SJSA1 (cell line): ENCODE results near the gene ATG7. TPM values are rescaled to one million over a fixed set of nuclear protein-coding genes. Genes with fewer than 3 reads are reported as not detected.
"Not testable (repeated sequence)": the region's sequence is repeated elsewhere in the genome, so short reads cannot be mapped to it uniquely, and the experiment has no call there.

Experiments
- DNase-seq, 2 experiments: peaks; one replicate each; pipeline ENCODE4 v3.0.0-alpha.2; 2015 to 2020; ENCODE audit warnings: low spot score in 2 of 2, low read depth in 1 of 2
- H3K27ac ChIP-seq: fragments of 250-450 bp; sonication (Bioruptor Pico); 2 replicates; pipeline ENCODE4 v1.5.1; 2020; ENCODE audit warnings: mild to moderate bottlenecking, moderate library complexity
- H3K27me3 ChIP-seq: fragments of 250-450 bp; sonication (Bioruptor Pico); replicated peaks from 2 replicates; pipeline ENCODE4 v1.5.1; 2020; ENCODE audit warnings: mild to moderate bottlenecking, moderate library complexity
- H3K36me3 ChIP-seq: fragments of 250-450 bp; sonication (Bioruptor Pico); 2 replicates; pipeline ENCODE4 v1.5.1; 2020; ENCODE audit warnings: mild to moderate bottlenecking
- H3K4me1 ChIP-seq: fragments of 250-450 bp; sonication (Bioruptor Pico); replicated peaks from 2 replicates; pipeline ENCODE4 v1.6.1; 2021; ENCODE audit warnings: mild to moderate bottlenecking
- H3K4me3 ChIP-seq: fragments of 250-450 bp; sonication (Bioruptor Pico); 2 replicates; pipeline ENCODE4 v1.5.1; 2020; ENCODE audit warnings: mild to moderate bottlenecking
- H3K9me3 ChIP-seq: fragments of 250-450 bp; sonication (Bioruptor Pico); replicated peaks from 2 replicates; pipeline ENCODE4 v1.5.1; 2020; ENCODE audit warnings: mild to moderate bottlenecking
- total RNA-seq: library from RNA; depleted of rRNA; stranded (reverse); fragments of >200 nt; shearing (Covaris generic); gene quantifications from 2 replicates; pipeline ENCODE4 v1.2.3, GENCODE V29; 2014

The ATG7 gene
- total RNA-seq, 1 experiment from 2014 or later = 45.2 TPM

DNA sequence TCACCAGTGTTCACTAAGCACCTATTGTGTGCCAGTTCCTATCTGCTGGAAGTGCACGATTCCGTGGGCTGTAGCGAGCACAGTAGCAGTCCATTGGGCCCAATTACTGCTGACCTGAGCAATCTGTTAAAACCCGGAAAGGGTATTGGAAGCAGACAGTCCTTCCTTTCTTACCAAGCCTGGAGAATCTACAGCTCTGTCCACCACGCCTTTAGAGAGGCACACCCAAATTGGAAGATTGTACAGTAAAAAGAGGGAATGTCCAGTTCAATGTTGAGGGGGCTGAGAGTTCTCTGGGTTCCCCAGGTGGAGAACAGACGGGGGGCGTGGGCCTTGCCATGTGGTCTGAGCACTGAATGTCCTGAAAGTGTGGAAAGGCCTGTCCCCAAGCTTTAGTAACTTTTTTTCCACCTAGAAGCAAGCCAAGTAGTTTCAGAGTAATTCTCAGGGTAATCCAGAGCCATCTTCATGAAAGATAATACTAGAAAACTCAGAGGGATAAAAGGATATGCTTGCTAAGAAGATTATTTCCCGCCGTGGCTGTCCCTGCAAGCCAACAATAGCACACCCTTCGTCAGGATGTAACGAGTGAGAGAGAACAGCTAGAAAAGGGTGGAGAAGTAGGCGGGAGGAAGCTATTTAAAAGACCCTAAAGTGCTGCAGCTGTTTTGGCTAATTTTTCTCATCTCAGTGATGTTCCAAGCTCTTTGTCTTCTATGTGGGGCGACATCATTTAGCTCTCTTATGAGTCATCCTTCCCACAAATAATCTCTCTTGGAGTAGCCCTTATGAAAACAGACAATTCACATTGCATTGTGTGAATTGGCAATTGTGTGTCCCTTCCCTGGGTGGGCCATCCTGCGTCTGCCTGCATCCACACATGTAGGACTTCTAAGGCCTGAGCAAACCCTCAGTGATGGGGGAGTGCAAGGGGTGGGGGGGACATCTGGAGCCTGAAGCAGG lies 181.0 kb downstream of the ATG7 start:
- Histone ChIP-seq H3K4me1 (peaks cover 41% of the 10 kb centered on the region), H3K36me3 (no peaks in the 10 kb centered on the region), H3K27ac (peak overlapping the region; percentile 48), H3K4me3 (no peak overlapping the region), H3K27me3 (no peaks in the 10 kb centered on the region), H3K9me3 (no peaks in the 10 kb centered on the region)
- DNase-seq = peak; percentile 91 to 92

DNA sequence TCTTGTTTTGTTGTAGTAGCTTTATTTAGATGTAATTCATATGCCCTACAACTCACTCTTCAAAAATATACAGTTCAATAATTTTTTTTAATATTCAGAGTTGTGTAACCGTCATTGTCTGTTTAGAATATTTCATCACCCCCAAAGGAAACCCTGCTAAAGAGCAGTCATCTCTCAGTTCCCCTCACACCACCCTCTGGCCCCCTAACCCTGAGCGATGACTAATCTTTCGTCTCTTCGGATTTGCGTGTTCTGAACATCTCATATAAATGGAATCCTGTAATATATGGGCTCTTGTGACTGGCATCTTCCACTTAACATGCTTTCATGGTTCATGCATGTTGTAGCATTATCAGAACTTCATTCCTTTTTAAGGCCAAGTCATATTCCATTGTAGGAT lies 183.8 kb downstream of the ATG7 start:
- H3K4me1 ChIP-seq = peaks cover 41% of the 10 kb centered on the region
- peak; percentile 38 to 47 for DNase-seq
- H3K27ac ChIP-seq = peak overlapping the region; percentile 65

DNA sequence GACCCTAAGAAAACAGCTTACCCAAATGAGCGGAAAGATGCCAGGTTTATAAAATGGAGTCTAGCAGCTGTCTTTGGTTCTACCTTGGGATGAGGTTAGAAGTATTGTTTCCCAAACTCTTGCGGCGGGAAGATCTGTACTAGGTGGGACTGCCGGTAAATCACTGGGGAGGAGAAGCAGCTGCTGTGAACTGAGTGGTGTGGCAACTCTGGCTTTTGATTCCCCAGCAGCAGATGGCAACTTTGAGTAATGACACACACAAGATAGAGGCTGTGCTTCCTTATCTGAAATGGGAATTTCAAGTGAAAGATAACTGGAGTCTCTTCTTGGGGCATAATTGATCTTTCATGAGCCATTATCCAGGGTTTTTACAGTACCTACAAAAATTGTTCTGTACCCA lies 184.9 kb downstream of the ATG7 start:
- no peak for DNase-seq
- Histone ChIP-seq H3K4me3 (no peak overlapping the region), H3K9me3 (no peaks in the 10 kb centered on the region), H3K27ac (no peak overlapping the region), H3K36me3 (no peaks in the 10 kb centered on the region), H3K4me1 (peaks cover 41% of the 10 kb centered on the region), H3K27me3 (no peaks in the 10 kb centered on the region)

More for the DNA sequence above, 183.8 kb downstream of the ATG7 start:
- H3K4me3 ChIP-seq = no peak overlapping the region
- H3K27me3 ChIP-seq = no peaks in the 10 kb centered on the region
- no peaks in the 10 kb centered on the region for H3K36me3 ChIP-seq
- no peaks in the 10 kb centered on the region for H3K9me3 ChIP-seq

GRCh38 chr3:11459186-11459824 lies 187.1 kb downstream of the ATG7 start:
- Histone ChIP-seq H3K36me3 (no peaks in the 10 kb centered on the region), H3K4me1 (peaks cover 24% of the 10 kb centered on the region), H3K9me3 (no peaks in the 10 kb centered on the region), H3K27ac (no peak overlapping the region), H3K27me3 (no peaks in the 10 kb centered on the region), H3K4me3 (no peak overlapping the region)
- no peak for DNase-seq

- Histone ChIP-seq H3K36me3 (no peaks in the 10 kb centered on the region), H3K27me3 (no peaks in the 10 kb centered on the region), H3K27ac (no peak overlapping the region), H3K4me1 (peaks cover 6% of the 10 kb centered on the region), H3K9me3 (no peaks in the 10 kb centered on the region), H3K4me3 (no peak overlapping the region)
- DNase-seq = no peak
Observed at GRCh38 chr3:11461226-11461625, 189.0 kb downstream of the ATG7 start.

DNA sequence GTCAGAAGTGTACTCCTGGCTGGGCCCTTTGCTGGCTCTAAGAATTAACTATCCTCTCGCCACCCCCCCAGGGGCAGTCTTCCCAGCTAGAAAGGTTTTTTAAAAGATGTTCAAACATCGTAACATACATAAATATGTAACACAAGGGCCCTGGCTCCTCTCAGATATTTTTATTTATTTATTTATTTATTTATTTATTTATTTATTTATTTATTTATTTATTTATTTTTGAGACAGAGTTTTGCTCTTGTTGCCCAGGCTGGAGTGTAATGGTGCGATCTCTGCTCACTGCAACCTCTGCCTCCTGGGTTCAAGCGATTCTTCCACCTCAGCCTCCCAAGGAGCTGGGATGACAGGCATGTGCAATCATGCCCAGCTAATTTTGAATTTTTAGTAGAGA lies 190.5 kb downstream of the ATG7 start:
- H3K36me3 ChIP-seq, H3K4me3 ChIP-seq, H3K9me3 ChIP-seq, H3K4me1 ChIP-seq, H3K27me3 ChIP-seq, DNase-seq, H3K27ac ChIP-seq: not testable (repeated sequence)

DNA sequence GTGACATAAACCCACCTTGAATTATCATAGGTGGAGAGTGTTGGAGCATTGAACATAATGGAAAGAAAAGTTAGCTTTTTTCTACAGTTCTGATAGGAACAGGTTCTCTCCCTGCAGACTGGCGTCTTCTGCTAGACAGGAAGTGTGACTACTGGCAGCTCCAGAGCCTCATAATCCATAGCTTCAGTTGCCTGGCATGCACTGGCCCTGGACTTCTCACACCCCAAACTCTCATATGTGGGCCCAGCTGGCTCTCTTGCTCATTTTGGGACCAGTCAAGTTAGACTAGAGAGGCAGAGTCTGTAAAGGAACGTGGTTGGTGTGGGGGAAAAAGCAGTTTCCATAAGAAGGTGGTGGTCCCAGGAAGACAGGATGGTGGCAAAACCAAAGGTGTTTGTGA lies 191.4 kb downstream of the ATG7 start:
- no peaks in the 10 kb centered on the region for H3K27me3 ChIP-seq
- no peaks in the 10 kb centered on the region for H3K9me3 ChIP-seq
- no peak for DNase-seq
- no peak overlapping the region for H3K27ac ChIP-seq
- H3K36me3 ChIP-seq = 0 out of 2 replicates have a peak, but pooled peaks cover 2% of the 10 kb centered on the region
- no peaks in the 10 kb centered on the region for H3K4me1 ChIP-seq
- H3K4me3 ChIP-seq = no peak overlapping the region

- H3K9me3 ChIP-seq = no peaks in the 10 kb centered on the region
- H3K4me1 ChIP-seq = no peaks in the 10 kb centered on the region
- 0 out of 2 replicates have a peak, but pooled peaks cover 2% of the 10 kb centered on the region for H3K36me3 ChIP-seq
- H3K27ac ChIP-seq = no peak overlapping the region
- H3K4me3 ChIP-seq = no peak overlapping the region
- H3K27me3 ChIP-seq = no peaks in the 10 kb centered on the region
- no peak for DNase-seq
Observed at GRCh38 chr3:11464356-11464755, 192.2 kb downstream of the ATG7 start.

GRCh38 chr3:11465744-11466616 lies 193.8 kb downstream of the ATG7 start:
- no peak for DNase-seq
- Histone ChIP-seq H3K27me3 (no peaks in the 10 kb centered on the region), H3K27ac (no peak overlapping the region), H3K4me3 (no peak overlapping the region), H3K4me1 (no peaks in the 10 kb centered on the region), H3K9me3 (no peaks in the 10 kb centered on the region), H3K36me3 (0 out of 2 replicates have a peak, but pooled peaks cover 2% of the 10 kb centered on the region)

GRCh38 chr3:11467875-11468274 lies 195.7 kb downstream of the ATG7 start:
- Histone ChIP-seq H3K27me3 (no peaks in the 10 kb centered on the region), H3K9me3 (no peaks in the 10 kb centered on the region), H3K4me3 (no peak overlapping the region), H3K4me1 (no peaks in the 10 kb centered on the region), H3K27ac (no peak overlapping the region), H3K36me3 (0 out of 2 replicates have a peak, but pooled peaks cover 2% of the 10 kb centered on the region)
- DNase-seq = no peak

- DNase-seq = no peak
- H3K27me3 ChIP-seq = no peaks in the 10 kb centered on the region
- 0 out of 2 replicates have a peak, but pooled peaks cover 2% of the 10 kb centered on the region for H3K36me3 ChIP-seq
Observed at GRCh38 chr3:11470031-11470853, 198.0 kb downstream of the ATG7 start.

GRCh38 chr3:11475324-11475723 lies 203.1 kb downstream of the ATG7 start:
- H3K36me3 ChIP-seq = no peaks in the 10 kb centered on the region
- no peak overlapping the region for H3K4me3 ChIP-seq
- no peak overlapping the region for H3K27ac ChIP-seq
- no peak for DNase-seq
- peaks cover 30% of the 10 kb centered on the region for H3K4me1 ChIP-seq
- no peaks in the 10 kb centered on the region for H3K9me3 ChIP-seq
- no peaks in the 10 kb centered on the region for H3K27me3 ChIP-seq

More at GRCh38 chr3:11470031-11470853, 198.0 kb downstream of the ATG7 start:
- Histone ChIP-seq H3K9me3 (no peaks in the 10 kb centered on the region), H3K27ac (no peak overlapping the region), H3K4me1 (no peaks in the 10 kb centered on the region), H3K4me3 (no peak overlapping the region)

DNA sequence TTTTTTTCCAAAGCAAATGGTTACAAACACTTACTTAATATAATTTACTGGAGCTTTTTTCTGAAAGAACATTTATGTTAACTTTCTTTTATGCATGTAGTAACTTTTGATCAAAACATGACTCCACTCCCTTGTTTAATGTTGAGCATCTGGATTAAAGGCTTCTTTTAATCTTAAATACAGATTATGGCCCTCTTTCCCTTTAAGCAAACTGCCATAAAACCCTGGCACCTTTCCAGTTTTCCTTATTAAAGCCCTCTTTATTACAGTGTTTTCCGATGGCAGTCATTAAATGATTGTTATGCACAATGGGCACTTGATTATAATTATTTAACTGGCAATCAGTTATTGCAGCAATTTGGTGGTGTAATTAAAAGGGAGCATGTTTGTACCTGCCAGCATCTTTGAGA lies 204.5 kb downstream of the ATG7 start:
- no peak for DNase-seq
- Histone ChIP-seq H3K4me3 (no peak overlapping the region), H3K36me3 (no peaks in the 10 kb centered on the region), H3K27me3 (no peaks in the 10 kb centered on the region), H3K27ac (peak overlapping the region; percentile 78), H3K4me1 (peaks cover 30% of the 10 kb centered on the region), H3K9me3 (no peaks in the 10 kb centered on the region)
